GM12865 (cell line): ENCODE results near the gene ORM2.

ENCODE experiments used
- DNase-seq: peaks from one replicate; pipeline ENCODE4 v3.0.0; 2010; ENCODE audit warnings: low read depth
- H3K4me3 ChIP-seq: 2 replicates; pipeline ENCODE4 v1.5.1; 2011; ENCODE audit warnings: mild to moderate bottlenecking, low read depth, low read length, control low read depth
- TF ChIP-seq, protein P1 (sequence below): IDR thresholded peaks from 2 replicates; pipeline ENCODE4 v1.5.1; 2011; ENCODE audit warnings: low read length, control low read depth, low read depth, inconsistent platforms; ENCODE audit not compliant: insufficient read depth; ENCODE audit errors: missing control alignments

Gene ORM2

DNA sequence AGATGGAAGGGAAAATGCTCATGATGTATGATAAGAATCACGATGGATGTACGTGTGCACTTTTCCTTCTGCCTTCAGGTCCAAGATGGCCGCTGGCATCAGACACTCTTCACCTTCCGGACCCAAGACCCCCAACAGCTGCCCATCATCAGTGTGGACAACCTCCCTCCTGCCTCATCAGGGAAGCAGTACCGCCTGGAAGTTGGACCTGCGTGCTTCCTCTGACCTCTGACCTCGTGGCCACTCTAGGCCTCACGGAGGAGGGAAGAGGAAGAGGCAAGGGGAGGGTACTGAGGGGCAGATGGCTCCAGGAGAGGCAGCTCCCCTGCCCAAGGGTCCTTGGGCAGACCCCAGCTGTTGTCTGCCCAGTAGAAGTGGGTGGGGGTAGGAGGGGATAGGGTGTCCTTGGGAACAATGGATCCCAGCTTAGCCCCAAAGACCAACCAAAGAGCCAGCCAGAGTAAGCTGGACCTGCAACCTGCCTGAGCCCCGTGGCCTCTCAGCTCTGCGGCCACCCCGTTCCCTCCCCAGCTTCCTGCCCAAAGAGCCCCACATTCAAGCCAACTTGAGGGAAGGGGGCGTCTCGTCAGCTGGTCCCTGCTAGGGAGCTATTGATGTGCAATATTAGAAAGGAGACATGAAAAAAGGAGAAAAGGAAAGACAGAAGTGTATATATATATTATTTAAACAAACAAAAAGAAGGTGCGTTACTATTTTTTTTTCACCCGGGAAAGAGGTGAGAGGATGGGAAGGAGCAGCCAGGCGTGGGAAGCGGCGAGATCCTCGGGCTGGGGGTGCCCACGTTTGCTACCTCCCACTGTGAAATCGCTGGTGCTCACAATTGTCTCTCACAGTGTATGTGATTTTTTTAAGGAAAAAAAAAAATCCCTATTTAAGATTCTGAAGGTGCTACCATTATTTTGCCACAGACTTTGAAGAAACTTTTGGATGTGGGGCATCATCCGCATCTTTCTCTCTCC, 18.9 kb upstream of the ORM2 start:
- TF ChIP-seq, protein P1, sequence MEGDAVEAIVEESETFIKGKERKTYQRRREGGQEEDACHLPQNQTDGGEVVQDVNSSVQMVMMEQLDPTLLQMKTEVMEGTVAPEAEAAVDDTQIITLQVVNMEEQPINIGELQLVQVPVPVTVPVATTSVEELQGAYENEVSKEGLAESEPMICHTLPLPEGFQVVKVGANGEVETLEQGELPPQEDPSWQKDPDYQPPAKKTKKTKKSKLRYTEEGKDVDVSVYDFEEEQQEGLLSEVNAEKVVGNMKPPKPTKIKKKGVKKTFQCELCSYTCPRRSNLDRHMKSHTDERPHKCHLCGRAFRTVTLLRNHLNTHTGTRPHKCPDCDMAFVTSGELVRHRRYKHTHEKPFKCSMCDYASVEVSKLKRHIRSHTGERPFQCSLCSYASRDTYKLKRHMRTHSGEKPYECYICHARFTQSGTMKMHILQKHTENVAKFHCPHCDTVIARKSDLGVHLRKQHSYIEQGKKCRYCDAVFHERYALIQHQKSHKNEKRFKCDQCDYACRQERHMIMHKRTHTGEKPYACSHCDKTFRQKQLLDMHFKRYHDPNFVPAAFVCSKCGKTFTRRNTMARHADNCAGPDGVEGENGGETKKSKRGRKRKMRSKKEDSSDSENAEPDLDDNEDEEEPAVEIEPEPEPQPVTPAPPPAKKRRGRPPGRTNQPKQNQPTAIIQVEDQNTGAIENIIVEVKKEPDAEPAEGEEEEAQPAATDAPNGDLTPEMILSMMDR, result no peak
- no peak overlapping the region for H3K4me3 ChIP-seq
- DNase-seq, result no peak

DNA sequence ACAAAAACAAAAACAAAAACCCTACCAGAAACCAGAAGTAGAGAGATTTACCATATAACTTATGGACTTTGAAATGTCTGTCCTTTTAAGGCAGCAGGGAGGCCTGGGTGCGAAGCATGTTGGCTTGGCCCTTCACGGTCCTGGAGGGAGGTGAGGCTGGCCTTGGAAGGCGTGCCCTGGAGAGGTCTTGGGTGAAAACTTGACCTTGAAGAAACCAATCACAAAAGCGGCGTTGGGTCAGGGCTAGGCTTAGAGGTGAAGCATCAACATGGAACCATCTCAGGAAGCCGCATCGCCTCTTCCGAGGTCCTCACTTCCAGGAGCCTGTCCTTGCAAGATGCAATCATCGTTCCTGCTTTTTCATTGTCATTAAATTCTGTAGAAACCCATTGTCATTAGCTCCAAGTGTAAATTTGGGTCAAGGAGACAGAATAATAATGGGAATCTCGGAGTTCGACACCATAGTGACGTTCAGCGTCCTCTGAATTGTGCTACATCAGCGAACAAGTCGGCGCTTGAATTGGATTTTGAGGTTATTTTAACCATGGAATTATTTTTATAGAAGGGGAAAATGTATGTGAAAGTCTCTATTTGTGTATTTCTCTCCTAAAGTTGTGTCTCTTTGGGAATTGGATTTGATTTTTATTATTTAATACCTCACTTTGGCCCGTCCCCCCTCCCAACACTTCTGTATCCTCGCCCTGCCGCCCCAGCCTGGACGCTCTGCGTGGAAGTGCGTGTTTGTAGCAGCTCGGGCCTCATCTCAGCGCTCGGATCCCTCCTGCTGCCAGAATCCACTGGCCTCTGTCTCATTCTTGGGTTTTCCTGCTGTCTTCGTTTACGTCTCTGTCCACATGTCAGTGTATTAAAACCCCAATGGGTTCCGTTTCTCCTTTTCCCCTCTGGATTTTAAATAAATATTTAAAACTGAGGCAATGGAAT, 17.8 kb upstream of the ORM2 start:
- H3K4me3 ChIP-seq, result no peak overlapping the region
- DNase-seq, result no peak
- TF ChIP-seq, protein P1, result no peak

DNA sequence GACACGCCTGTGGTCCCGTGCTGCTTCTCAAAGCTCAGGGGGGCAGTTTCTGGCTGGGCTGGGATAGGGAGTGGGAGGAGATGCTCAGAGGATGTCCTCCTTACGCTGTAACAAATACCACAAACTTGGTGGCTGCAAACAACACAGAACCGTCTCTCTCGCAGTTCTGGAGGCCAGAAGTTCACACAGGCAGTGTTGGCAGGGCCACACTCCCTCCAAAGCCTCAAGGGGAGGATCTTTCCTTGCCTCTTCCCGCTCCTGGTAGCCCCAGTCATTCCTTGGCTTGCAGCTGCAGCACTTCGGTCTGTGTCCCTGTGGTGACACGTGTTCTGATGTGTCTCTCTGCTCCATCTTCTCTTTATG, 17.2 kb upstream of the ORM2 start:
- TF ChIP-seq, protein P1, result no peak
- DNase-seq, result no peak
- H3K4me3 ChIP-seq, result no peak overlapping the region

DNA sequence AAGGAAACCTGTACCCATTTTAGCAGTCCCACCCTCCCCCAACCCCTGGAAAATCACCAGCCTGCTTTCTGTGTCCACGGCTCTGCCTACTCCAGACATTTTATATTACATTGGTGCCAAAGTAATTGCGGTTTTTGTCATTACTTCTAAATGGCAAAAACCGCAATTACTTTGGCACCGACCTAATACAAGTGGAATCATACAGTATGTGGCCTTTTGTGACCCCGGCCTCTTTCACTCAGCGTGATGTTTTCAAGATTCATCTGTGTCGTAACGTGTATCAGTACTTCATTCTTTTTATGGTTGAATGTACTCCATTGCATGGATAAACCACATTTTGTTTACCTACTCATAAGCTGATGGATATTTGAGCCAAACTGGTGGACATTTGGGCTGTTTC, 16.5 kb upstream of the ORM2 start:
- no peak overlapping the region for H3K4me3 ChIP-seq
- TF ChIP-seq, protein P1, result no peak
- no peak for DNase-seq

DNA sequence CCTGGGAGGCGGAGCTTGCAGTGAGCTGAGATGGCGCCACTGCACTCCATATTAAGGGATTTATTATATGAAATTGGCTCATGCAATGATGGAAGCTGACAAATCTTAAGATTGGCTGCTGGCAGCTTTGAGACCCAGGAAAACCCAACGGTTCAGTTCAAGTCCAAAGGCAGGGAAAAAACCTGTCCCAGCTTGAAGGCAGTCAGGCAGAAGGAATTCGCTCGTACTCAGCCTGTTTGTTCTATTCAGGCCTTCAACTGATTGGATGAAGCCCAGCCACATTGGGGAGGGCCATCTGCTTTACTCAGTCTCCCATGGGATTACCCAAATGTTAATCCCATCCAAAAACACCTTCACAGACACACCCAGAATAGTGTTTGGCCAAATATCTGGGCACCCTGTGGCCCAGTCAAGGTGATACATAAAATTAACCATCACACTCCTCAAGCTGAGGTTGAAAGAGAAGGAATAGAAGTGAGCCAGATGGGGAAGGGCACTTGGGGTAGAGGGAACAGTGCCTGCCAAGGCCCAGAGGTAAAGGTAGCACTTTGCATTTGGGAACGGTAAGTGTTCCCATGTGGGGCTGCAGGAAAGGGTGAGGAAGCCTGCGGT, 15.3 kb upstream of the ORM2 start:
- DNase-seq, result no peak
- no peak overlapping the region for H3K4me3 ChIP-seq
- TF ChIP-seq, protein P1, result no peak

DNA sequence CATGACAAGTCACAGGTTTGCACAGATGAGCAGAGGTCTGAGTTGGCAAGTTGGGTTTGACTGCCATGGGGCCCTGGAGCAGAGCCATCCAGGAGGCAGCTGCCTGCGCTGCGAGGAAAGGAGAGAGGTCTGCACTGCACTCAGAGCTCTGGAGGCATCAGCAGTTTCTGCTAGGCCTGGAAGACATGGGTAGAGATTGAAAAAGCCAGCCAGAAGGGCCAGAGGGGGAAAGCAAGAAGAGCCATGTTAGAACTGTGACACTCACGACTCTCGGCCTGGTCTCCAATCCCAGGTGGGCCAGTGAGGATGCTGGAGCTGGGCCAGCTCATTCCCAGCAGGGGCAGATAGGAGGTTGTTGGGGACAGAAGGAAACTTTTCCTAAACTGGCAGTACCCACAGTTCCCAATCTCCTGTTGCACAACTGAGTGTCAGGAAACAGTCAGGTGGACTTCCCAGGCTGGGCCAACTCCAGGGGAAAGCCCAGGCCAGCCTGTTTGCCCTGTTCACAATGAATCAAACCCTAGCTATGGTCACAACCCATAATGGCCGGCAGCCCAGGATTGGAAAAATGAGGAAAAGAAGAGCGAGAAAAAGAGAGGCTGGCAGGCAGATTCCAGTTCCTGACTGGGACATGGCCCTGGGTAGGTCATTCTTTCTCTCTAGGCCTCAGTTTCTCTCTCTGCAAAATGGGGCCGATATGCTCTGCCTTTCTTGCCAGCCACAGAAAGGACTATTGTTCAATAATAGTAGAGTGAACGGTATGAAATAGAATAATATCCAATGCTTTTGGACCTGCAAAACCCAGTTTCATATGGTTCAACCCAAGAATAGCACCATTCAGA, 14.6 kb upstream of the ORM2 start:
- no peak for DNase-seq
- TF ChIP-seq, protein P1, result no peak
- H3K4me3 ChIP-seq, result no peak overlapping the region
